Mesendoderm (in vitro differentiated cells): ENCODE results near the gene NEK3.
"Not testable (repeated sequence)": the region's sequence is repeated elsewhere in the genome, so short reads cannot be mapped to it uniquely, and the experiment has no call there.

Experiments used
- DNase-seq: peaks from one replicate; pipeline ENCODE4 v3.0.0; 2013
- H2AK5ac ChIP-seq: 2 replicates; pipeline ENCODE4 v1.6.1; 2013; ENCODE audit warnings: low read length, inconsistent platforms
- H2BK120ac ChIP-seq: 2 replicates; pipeline ENCODE4 v1.6.1; 2013; ENCODE audit warnings: low read depth, mild to moderate bottlenecking, low read length, moderate library complexity, mixed read lengths
- H2BK15ac ChIP-seq: replicated peaks from 2 replicates; pipeline ENCODE4 v1.6.1; 2013; ENCODE audit warnings: low read depth, mild to moderate bottlenecking, moderate library complexity
- H2BK5ac ChIP-seq: 2 replicates; pipeline ENCODE4 v1.6.1; 2013; ENCODE audit warnings: low read length, inconsistent platforms
- H3K18ac ChIP-seq: 2 replicates; pipeline ENCODE4 v1.6.1; 2013; ENCODE audit warnings: mild to moderate bottlenecking, low read length, mixed read lengths
- H3K23ac ChIP-seq: one replicate; pipeline ENCODE4 v1.6.1; 2013; ENCODE audit warnings: low read length
- H3K27ac ChIP-seq: 2 replicates; pipeline ENCODE4 v1.5.1; 2013; ENCODE audit warnings: low read depth, mild to moderate bottlenecking, inconsistent platforms, low read length, moderate library complexity
- H3K27me3 ChIP-seq: 2 replicates; pipeline ENCODE4 v1.6.1; 2013; ENCODE audit warnings: low read length, control low read depth, mild to moderate bottlenecking, inconsistent platforms; ENCODE audit not compliant: insufficient read depth, poor library complexity
- H3K36me3 ChIP-seq: 2 replicates; pipeline ENCODE4 v1.6.1; 2013; ENCODE audit warnings: low read length, inconsistent platforms; ENCODE audit not compliant: control insufficient read depth, insufficient read depth
- H3K4ac ChIP-seq: one replicate; pipeline ENCODE4 v1.6.1; 2013; ENCODE audit warnings: low read depth, mild to moderate bottlenecking, low read length, moderate library complexity
- H3K4me1 ChIP-seq: 2 replicates; pipeline ENCODE4 v1.6.1; 2013; ENCODE audit warnings: low read depth, low read length, inconsistent platforms; ENCODE audit not compliant: control insufficient read depth
- H3K4me2 ChIP-seq: 2 replicates; pipeline ENCODE4 v1.6.1; 2013; ENCODE audit warnings: low read length
- H3K4me3 ChIP-seq: 2 replicates; pipeline ENCODE4 v1.5.1; 2013; ENCODE audit warnings: mild to moderate bottlenecking, low read length
- H3K56ac ChIP-seq: one replicate; pipeline ENCODE4 v1.6.1; 2013; ENCODE audit warnings: low read length
- H3K79me1 ChIP-seq: 2 replicates; pipeline ENCODE4 v1.6.1; 2013; ENCODE audit warnings: low read length, inconsistent platforms
- H3K79me2 ChIP-seq: 2 replicates; pipeline ENCODE4 v1.6.1; 2013; ENCODE audit warnings: mild to moderate bottlenecking, low read length; ENCODE audit not compliant: control insufficient read depth, insufficient read depth
- H3K9ac ChIP-seq: 2 replicates; pipeline ENCODE4 v1.6.1; 2013; ENCODE audit warnings: low read length, inconsistent platforms
- H4K5ac ChIP-seq: one replicate; pipeline ENCODE4 v1.6.1; 2013; ENCODE audit warnings: low read length
- H4K8ac ChIP-seq: one replicate; pipeline ENCODE4 v1.6.1; 2013; ENCODE audit warnings: low read depth, mild to moderate bottlenecking, control low read depth, low read length, moderate library complexity
- WGBS: extraction: QIAGEN DNeasy Blood & Tissue Kit; methylation state at CpG from one replicate; pipeline ENCODE4 v1.1.7; 2013; ENCODE audit warnings: low lambda C conversion rate, missing lambda C conversion rate; ENCODE audit not compliant: insufficient coverage; ENCODE audit errors: extremely low coverage; 5-methylcytosine and 5-hydroxymethylcytosine counted together

NEK3 gene

DNA sequence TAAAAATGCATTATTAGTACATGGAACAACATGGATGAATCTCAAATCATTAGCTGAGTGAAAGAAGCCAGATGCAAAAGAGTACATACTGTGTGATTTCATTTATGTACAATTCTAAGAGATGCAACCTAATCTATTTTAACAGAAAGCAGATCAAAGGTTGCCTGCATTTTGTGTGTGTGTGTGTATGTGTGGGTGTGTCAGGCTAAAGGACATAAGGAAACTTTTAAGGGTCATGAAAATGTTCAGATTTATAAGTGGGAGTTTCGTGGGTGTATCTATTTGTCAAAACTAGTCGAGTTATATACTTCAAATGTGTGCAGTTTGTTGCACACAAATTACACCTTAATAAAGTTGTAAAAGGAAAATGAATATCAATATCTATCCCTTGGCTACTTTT, 17.9 kb upstream of the NEK3 start:
- Histone ChIP-seq H2AK5ac (no peak overlapping the region), H3K4ac (no peak overlapping the region), H2BK5ac (no peak overlapping the region), H3K4me3 (no peak overlapping the region), H3K79me1 (no peaks in the 10 kb centered on the region), H3K27me3 (no peaks in the 10 kb centered on the region), H3K4me2 (no peak overlapping the region), H3K4me1 (no peaks in the 10 kb centered on the region), H3K36me3 (peaks cover 3% of the 10 kb centered on the region), H3K23ac (no peak overlapping the region), H2BK120ac (no peak overlapping the region), H3K27ac (no peak overlapping the region), H2BK15ac (no peak overlapping the region), H4K8ac (no peak overlapping the region), H3K56ac (no peak overlapping the region), H4K5ac (no peak overlapping the region), H3K9ac (no peak overlapping the region), H3K79me2 (no peaks in the 10 kb centered on the region), H3K18ac (no peak overlapping the region)
- 100% methylated on average over 1 of the region's 2 CpGs for WGBS
- no peak for DNase-seq

DNA sequence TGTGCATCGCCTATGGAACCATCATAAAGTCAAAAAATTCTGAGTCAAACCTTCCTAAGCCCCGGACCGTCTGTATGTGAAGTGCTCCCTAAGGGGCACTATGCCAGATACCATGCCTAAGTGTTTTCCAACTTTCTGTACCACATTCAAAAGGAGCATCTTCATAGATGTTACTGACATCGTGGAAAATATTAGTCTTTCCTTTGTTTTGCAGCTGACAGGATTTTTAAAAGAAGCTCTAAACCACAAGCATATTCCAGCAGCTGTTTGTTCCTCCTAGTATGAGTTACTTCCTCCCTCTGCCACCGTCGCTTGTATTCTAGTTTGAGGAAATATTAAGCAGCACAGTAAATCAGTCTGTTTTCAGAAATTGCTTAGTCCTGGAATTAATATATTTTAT, 14.6 kb upstream of the NEK3 start:
- H2BK15ac ChIP-seq, DNase-seq, H2BK5ac ChIP-seq, H3K27me3 ChIP-seq, H2BK120ac ChIP-seq, H3K4me3 ChIP-seq, H3K18ac ChIP-seq, H3K79me1 ChIP-seq, H3K4me1 ChIP-seq, H3K23ac ChIP-seq, H3K4ac ChIP-seq, H3K27ac ChIP-seq, H4K8ac ChIP-seq, H3K4me2 ChIP-seq, H3K79me2 ChIP-seq, H3K9ac ChIP-seq, H3K56ac ChIP-seq, H4K5ac ChIP-seq, H3K36me3 ChIP-seq, H2AK5ac ChIP-seq: not testable (repeated sequence)
- WGBS, result no CpG with 5 or more reads among the region's 6 CpGs

DNA sequence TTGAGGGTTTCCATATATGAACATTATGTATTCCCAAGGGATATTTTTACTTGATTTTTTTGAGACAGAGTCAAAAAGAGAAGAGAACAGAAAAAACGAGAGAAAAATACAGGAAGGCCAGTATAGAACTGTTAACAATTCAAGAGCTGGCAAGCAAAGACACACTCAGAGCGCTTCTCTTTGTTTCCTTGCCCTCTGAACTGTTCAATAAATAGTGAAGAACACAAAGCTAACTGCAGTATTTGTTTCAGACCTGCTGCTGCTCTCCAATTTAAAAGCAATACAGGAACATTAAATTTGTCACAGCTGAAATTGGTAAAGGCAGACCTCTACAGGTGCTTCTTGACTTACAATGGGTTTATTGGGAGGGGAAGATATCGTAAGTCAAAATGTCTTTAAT, 14.0 kb upstream of the NEK3 start:
- H3K4ac ChIP-seq, result no peak overlapping the region
- H3K79me1 ChIP-seq, result no peaks in the 10 kb centered on the region
- H3K18ac ChIP-seq, result no peak overlapping the region
- no peak overlapping the region for H4K8ac ChIP-seq
- H2BK5ac ChIP-seq, result no peak overlapping the region
- no peak for DNase-seq
- no peak overlapping the region for H3K23ac ChIP-seq
- H2BK15ac ChIP-seq, result no peak overlapping the region
- no peaks in the 10 kb centered on the region for H3K27me3 ChIP-seq
- peaks cover 3% of the 10 kb centered on the region for H3K36me3 ChIP-seq
- no peak overlapping the region for H3K4me2 ChIP-seq
- no peak overlapping the region for H3K56ac ChIP-seq
- no peak overlapping the region for H4K5ac ChIP-seq
- WGBS, result no CpG with 5 or more reads among the region's 3 CpGs
- H3K79me2 ChIP-seq, result no peaks in the 10 kb centered on the region
- H3K4me1 ChIP-seq, result no peaks in the 10 kb centered on the region
- H3K4me3 ChIP-seq, result no peak overlapping the region
- H2AK5ac ChIP-seq, result no peak overlapping the region
- no peak overlapping the region for H3K9ac ChIP-seq
- H2BK120ac ChIP-seq, result no peak overlapping the region
- H3K27ac ChIP-seq, result no peak overlapping the region

DNA sequence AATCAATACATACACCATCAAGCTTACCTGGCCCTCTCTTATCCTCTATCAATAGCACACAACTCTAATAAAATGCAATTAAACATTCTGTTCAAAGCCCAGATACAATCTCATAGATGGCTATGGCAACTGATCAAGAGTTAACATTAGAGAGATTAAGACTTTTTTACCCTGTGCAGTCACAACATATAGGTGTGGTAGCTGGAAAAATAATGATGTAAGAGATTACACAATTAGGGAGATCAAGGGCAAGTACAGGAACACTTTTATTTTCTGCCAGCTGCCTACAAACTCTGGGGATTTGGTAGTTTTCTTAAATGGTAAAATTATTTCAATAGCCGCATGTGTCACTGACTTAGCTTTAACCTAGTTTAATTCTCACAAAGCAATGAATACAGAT, 12.3 kb upstream of the NEK3 start:
- not testable (repeated sequence) for H3K27ac ChIP-seq, H3K18ac ChIP-seq, H3K79me1 ChIP-seq, H3K23ac ChIP-seq, H3K56ac ChIP-seq, H4K5ac ChIP-seq, H3K4me1 ChIP-seq, H4K8ac ChIP-seq, H2BK15ac ChIP-seq, H3K4ac ChIP-seq, H3K4me2 ChIP-seq, H3K9ac ChIP-seq, H3K4me3 ChIP-seq, H2AK5ac ChIP-seq, DNase-seq, H3K36me3 ChIP-seq, H2BK5ac ChIP-seq, H3K27me3 ChIP-seq, H3K79me2 ChIP-seq, H2BK120ac ChIP-seq
- no CpG with 5 or more reads among the region's 1 CpG for WGBS

DNA sequence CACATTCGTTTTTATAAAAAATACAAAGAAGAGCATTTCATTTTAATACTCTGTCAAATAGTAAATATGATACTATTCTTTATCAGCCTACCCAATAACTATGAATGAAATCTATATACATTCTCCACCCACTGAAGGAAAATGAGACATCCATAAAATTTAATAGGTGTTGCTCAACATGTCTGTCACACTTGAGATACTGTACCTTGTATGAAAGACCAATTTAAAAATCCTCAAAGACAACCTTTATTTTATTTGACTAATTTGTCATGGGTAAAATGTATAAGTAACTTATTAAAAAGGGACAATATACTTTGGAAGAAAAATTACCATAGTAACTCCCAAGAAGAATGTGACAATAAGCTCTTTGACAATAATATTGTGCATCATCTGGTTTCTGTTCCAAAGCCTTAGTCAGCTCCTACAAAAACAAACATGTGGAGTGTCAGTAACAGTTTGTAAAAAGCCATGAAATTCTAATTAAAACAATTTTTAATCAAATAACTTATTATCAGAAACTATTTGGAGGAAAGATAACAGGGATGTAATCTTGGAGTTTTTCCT, 11.5 kb upstream of the NEK3 start:
- H3K36me3 ChIP-seq, H3K56ac ChIP-seq, H3K23ac ChIP-seq, H3K4me1 ChIP-seq, H3K4ac ChIP-seq, H3K79me2 ChIP-seq, H2AK5ac ChIP-seq, H2BK15ac ChIP-seq, H3K9ac ChIP-seq, H3K27ac ChIP-seq, H4K8ac ChIP-seq, H2BK120ac ChIP-seq, H3K4me2 ChIP-seq, H3K4me3 ChIP-seq, H3K18ac ChIP-seq, H3K79me1 ChIP-seq, DNase-seq, H3K27me3 ChIP-seq, H4K5ac ChIP-seq, H2BK5ac ChIP-seq: not testable (repeated sequence)
- no CpG with 5 or more reads among the region's 1 CpG for WGBS

DNA sequence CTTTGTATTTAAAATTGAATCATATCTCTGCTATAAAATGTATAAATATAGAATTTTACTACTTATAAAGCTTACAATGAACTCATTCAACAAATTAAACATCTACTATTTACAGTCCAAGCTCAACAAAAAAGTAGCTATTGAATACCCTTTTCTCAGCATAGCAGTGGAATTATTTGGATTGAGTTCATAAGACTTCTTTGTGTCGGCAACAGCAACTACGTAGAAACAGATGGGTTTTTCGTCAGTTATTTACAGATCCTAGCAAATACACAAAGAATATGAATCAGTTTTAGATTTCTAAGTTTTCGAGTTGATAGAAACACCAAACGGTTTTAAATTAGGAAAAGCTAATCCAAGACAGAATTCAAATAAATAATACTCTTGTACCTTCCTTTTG, 10.4 kb upstream of the NEK3 start:
- H3K4ac ChIP-seq, result no peak overlapping the region
- no peak overlapping the region for H3K18ac ChIP-seq
- H2AK5ac ChIP-seq, result no peak overlapping the region
- H3K9ac ChIP-seq, result no peak overlapping the region
- no peak overlapping the region for H4K8ac ChIP-seq
- no peak overlapping the region for H3K4me2 ChIP-seq
- peaks cover 3% of the 10 kb centered on the region for H3K36me3 ChIP-seq
- H3K79me2 ChIP-seq, result no peaks in the 10 kb centered on the region
- H3K56ac ChIP-seq, result no peak overlapping the region
- no peaks in the 10 kb centered on the region for H3K4me1 ChIP-seq
- WGBS, result no CpG with 5 or more reads among the region's 5 CpGs
- H3K4me3 ChIP-seq, result no peak overlapping the region
- H3K27ac ChIP-seq, result no peak overlapping the region
- no peak overlapping the region for H3K23ac ChIP-seq
- no peak for DNase-seq
- H2BK5ac ChIP-seq, result no peak overlapping the region
- no peaks in the 10 kb centered on the region for H3K79me1 ChIP-seq
- no peak overlapping the region for H4K5ac ChIP-seq
- H2BK15ac ChIP-seq, result no peak overlapping the region
- no peak overlapping the region for H2BK120ac ChIP-seq
- no peaks in the 10 kb centered on the region for H3K27me3 ChIP-seq
